ENCODE results near the gene ACTR6. TPM values are rescaled to one million over a fixed set of nuclear protein-coding genes. Genes with fewer than 3 reads are reported as not detected.

ACTR6 gene
- total RNA-seq, 4 donors from 2014 or later = 4.9 to 35.0 (median 13.7) TPM

DNA sequence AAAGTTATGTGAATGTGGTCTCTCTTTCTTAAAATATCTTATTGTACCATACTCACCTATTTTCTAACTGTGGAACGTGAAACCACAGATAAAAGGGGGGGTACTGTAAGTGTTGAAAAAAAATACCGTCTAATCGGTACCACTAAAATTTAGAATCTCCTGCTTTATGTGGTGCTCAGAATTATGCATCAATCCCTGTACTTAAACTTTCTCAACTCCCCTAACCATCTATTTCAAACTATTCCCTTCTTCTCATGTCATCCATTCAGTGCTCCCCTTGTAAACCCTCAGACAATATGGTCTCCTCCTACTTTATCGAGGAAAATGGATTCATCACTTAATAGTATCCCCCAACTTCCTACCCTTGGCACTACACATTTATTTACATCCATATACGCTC, 42.5 kb downstream of the ACTR6 start:
- Histone ChIP-seq H3K27me3 (no peaks in the 10 kb centered on the region), H3K4me1 (no peaks in the 10 kb centered on the region), H3K36me3 (no peaks in the 10 kb centered on the region), H3K4me3 (no peak overlapping the region), H3K9me3 (no peaks in the 10 kb centered on the region), H3K27ac (no peak overlapping the region)
- 90 to 91% methylated on average over 5 of the region's 5 CpGs for WGBS, 2 donors (ENCODE audit: low coverage in 1 of 2)
- TF ChIP-seq CTCF (IDR thresholded peaks at IDR 0.05) (no peak), EP300 (IDR thresholded peaks at IDR 0.05; ENCODE audit: low read depth) (no peak), POLR2AphosphoS5 (IDR thresholded peaks at IDR 0.05) (no peak), POLR2A (IDR thresholded peaks at IDR 0.05) (no peak)
- DNase-seq = no peak
- in situ Hi-C loops (cut with MboI; ENCODE audit: low pct_ligation_motif_present in 1 of 4, low pct_unique_long_range_greater_than_20kb in 1 of 4, low sequenced_read_pairs in 3 of 4) (loop anchor here in 2 of 4 donors (25.0 kb wide), 2 partner anchors 319 to 494 kb away; partner anchors contain the start of gene GAS2L3 (in 1 of the 2)), intact Hi-C loops (cut with DNase I; ENCODE audit: low total_unique reads) (no loop called here)

DNA sequence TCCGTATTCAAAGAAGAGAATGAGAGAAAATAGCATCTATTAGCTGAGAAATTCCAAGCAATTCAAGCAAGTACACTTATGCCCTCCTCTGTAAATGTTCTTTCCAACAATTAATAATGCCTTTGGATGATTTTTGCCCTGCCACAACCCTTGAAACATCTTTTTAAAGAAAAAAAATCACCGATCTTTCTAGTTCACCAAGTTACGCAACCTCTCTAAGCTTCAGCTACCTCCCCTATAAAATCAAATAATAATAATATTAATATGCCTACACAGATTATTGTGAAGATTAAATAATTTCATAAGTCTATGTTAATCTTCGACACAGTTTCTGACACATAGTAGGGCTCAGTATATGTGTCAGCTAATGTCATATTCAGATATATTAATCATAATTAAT, 47.1 kb downstream of the ACTR6 start:
- no peak for TF ChIP-seq EP300 (IDR thresholded peaks at IDR 0.05; ENCODE audit: low read depth)
- no peak for TF ChIP-seq CTCF (IDR thresholded peaks at IDR 0.05)
- no peak for TF ChIP-seq POLR2AphosphoS5 (IDR thresholded peaks at IDR 0.05)
- TF ChIP-seq POLR2A (IDR thresholded peaks at IDR 0.05) = no peak
- WGBS, 2 donors (ENCODE audit: low coverage in 1 of 2) = 96 to 97% methylated on average over 4 of the region's 4 CpGs
- intact Hi-C loops (cut with DNase I; ENCODE audit: low total_unique reads) = no loop called here
- no peak for DNase-seq
- H3K27me3 ChIP-seq = no peaks in the 10 kb centered on the region
- H3K9me3 ChIP-seq = no peaks in the 10 kb centered on the region
- in situ Hi-C loops (cut with MboI; ENCODE audit: low pct_ligation_motif_present in 1 of 4, low pct_unique_long_range_greater_than_20kb in 1 of 4, low sequenced_read_pairs in 3 of 4) = loop anchor here in 2 of 4 donors (25.0 kb wide), 2 partner anchors 315 to 490 kb away; partner anchors contain the start of gene GAS2L3 (in 1 of the 2)
- peaks cover 0 to 8% (median 7%) of the 10 kb centered on the region in 4 donors for H3K4me1 ChIP-seq
- H3K4me3 ChIP-seq = no peak overlapping the region
- H3K36me3 ChIP-seq = no peaks in the 10 kb centered on the region
- H3K27ac ChIP-seq = no peak overlapping the region

- Histone ChIP-seq H3K4me3 (no peak overlapping the region), H3K27ac (no peak overlapping the region), H3K27me3 (no peaks in the 10 kb centered on the region), H3K36me3 (no peaks in the 10 kb centered on the region), H3K4me1 (peaks cover 0 to 8% (median 7%) of the 10 kb centered on the region in 4 donors), H3K9me3 (no peaks in the 10 kb centered on the region)
- intact Hi-C loops (cut with DNase I; ENCODE audit: low total_unique reads) (no loop called here), in situ Hi-C loops (cut with MboI; ENCODE audit: low pct_ligation_motif_present in 1 of 4, low pct_unique_long_range_greater_than_20kb in 1 of 4, low sequenced_read_pairs in 3 of 4) (loop anchor here in 2 of 4 donors (25.0 kb wide), 2 partner anchors 313 to 488 kb away; partner anchors contain the start of gene GAS2L3 (in 1 of the 2))
- no peak for DNase-seq
- TF ChIP-seq POLR2AphosphoS5 (IDR thresholded peaks at IDR 0.05) = no peak
- TF ChIP-seq EP300 (IDR thresholded peaks at IDR 0.05; ENCODE audit: low read depth) = no peak
- no peak for TF ChIP-seq POLR2A (IDR thresholded peaks at IDR 0.05)
- TF ChIP-seq CTCF (IDR thresholded peaks at IDR 0.05) = no peak
These were observed 48.3 kb downstream of the ACTR6 start for GRCh38 chr12:100248886-100249285.

- H3K36me3 ChIP-seq = no peaks in the 10 kb centered on the region
- H3K27ac ChIP-seq = no peak overlapping the region
- intact Hi-C loops (cut with DNase I; ENCODE audit: low total_unique reads) (no loop called here), in situ Hi-C loops (cut with MboI; ENCODE audit: low pct_ligation_motif_present in 1 of 4, low pct_unique_long_range_greater_than_20kb in 1 of 4, low sequenced_read_pairs in 3 of 4) (loop anchor here in 2 of 4 donors (25.0 kb wide), 2 partner anchors 312 to 487 kb away; partner anchors contain the start of gene GAS2L3 (in 1 of the 2))
- H3K4me3 ChIP-seq = no peak overlapping the region
- 73 to 84% methylated on average over 4 to 7 of the region's 7 CpGs for WGBS, 2 donors (ENCODE audit: low coverage in 1 of 2)
- no peak for DNase-seq
- H3K27me3 ChIP-seq = no peaks in the 10 kb centered on the region
- peaks cover 0 to 8% (median 7%) of the 10 kb centered on the region in 4 donors for H3K4me1 ChIP-seq
- TF ChIP-seq POLR2A (IDR thresholded peaks at IDR 0.05) (no peak), CTCF (IDR thresholded peaks at IDR 0.05) (no peak), EP300 (IDR thresholded peaks at IDR 0.05; ENCODE audit: low read depth) (no peak), POLR2AphosphoS5 (IDR thresholded peaks at IDR 0.05) (no peak)
- H3K9me3 ChIP-seq = no peaks in the 10 kb centered on the region
These were observed 49.3 kb downstream of the ACTR6 start for GRCh38 chr12:100249941-100250340.
